ENCODE measurements around the gene TMEM185B. TPM values are rescaled to one million over a fixed set of nuclear protein-coding genes. Genes with fewer than 3 reads are reported as not detected.

TMEM185B gene
- total and polyA plus RNA-seq, 2 of the 4 experiments (the other 2 are of a cell fraction), result 17.7 to 26.1 TPM

DNA sequence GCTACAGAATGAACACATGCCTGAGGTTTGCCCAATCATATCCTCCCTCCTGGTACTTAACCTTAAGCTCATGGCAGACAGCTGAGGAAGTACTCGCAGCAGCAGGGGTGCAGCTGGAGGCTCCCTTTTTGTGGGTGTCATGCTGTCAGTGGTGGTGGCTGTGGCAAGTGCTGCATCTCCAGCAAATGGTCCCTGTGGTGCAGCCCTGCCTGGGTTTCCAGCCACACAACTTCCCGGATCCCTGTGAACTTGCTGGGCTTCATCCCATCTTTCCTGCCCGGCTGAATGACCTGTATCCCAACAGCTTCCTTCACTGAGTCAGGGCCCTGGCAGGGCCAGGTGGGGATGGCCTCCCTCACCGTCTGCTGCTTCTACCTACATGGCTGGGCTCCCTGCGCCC is 5.0 kb downstream of the TMEM185B start:
- no peak for ATAC-seq (ENCODE audit: low read depth)
- H4K20me1 ChIP-seq (ENCODE audit: insufficient read depth, low read length), result no peaks in the 10 kb centered on the region
- no peak overlapping the region for H3K4me2 ChIP-seq (ENCODE audit: low read depth, low read length)
- no peak overlapping the region for H4K5ac ChIP-seq (ENCODE audit: low read depth, low read length)
- peaks cover 7% of the 10 kb centered on the region; the same call in 1 of the 2 replicates for H3K36me3 ChIP-seq (ENCODE audit: control insufficient read depth, insufficient read depth, low read length)
- H2AK5ac ChIP-seq (ENCODE audit: low read depth, low read length), result no peak overlapping the region
- no peak overlapping the region for H2BK5ac ChIP-seq (ENCODE audit: low read depth, low read length, poor library complexity, severe bottlenecking)
- DNase-seq, result no peak
- dilution Hi-C loops (cut with HindIII; ENCODE audit: low sequenced_read_pairs, unreplicated experiment) (no loop called here), intact Hi-C loops (cut with micrococcal nuclease) (no loop called here), in situ Hi-C loops (cut with MboI; ENCODE audit: low sequenced_read_pairs) (no loop called here)
- H3K18ac ChIP-seq (ENCODE audit: low read depth, low read length), result no peak overlapping the region
- peaks cover 10% of the 10 kb centered on the region for H3K4me1 ChIP-seq (ENCODE audit: control insufficient read depth, insufficient read depth, low read length)
- TF ChIP-seq SMC3 (IDR thresholded peaks at IDR 0.05; ENCODE audit: low read depth, low read length) (no peak), RAD21 (IDR thresholded peaks at IDR 0.05; ENCODE audit: low read length) (no peak), BHLHE40 (IDR thresholded peaks at IDR 0.05; ENCODE audit: low read depth, low read length) (no peak), NFE2L2 (IDR thresholded peaks at IDR 0.05; ENCODE audit: low read depth, low read length) (no peak), MAFK (IDR thresholded peaks at IDR 0.05; ENCODE audit: low read depth, low read length) (no peak), ELK1 (IDR thresholded peaks at IDR 0.05; ENCODE audit: borderline replicate concordance, low read depth, low read length) (no peak), MAZ (IDR thresholded peaks at IDR 0.05; ENCODE audit: borderline replicate concordance, low read depth, low read length) (no peak), CEBPB (IDR thresholded peaks at IDR 0.05; ENCODE audit: low read depth, low read length) (no peak), MXI1 (IDR thresholded peaks at IDR 0.05; ENCODE audit: borderline replicate concordance, low read depth, low read length) (no peak), RCOR1 (IDR thresholded peaks at IDR 0.05; ENCODE audit: insufficient replicate concordance, low read length) (no peak)
- no TSS peak for BruUV-seq (replicated peaks)
- H3K4ac ChIP-seq (ENCODE audit: low read depth, low read length), result no peak overlapping the region
- no peak overlapping the region for H3K56ac ChIP-seq (ENCODE audit: extremely low read depth, insufficient read depth, low read length)
- no peak overlapping the region for H3K4me3 ChIP-seq (ENCODE audit: insufficient read depth, low read depth, low read length)
- no peak overlapping the region for H3K27ac ChIP-seq (ENCODE audit: insufficient read depth, low read length)
- no peak overlapping the region for H2BK20ac ChIP-seq (ENCODE audit: low read depth, low read length)
- no peak overlapping the region for H2BK120ac ChIP-seq (ENCODE audit: low read depth, low read length)
- WGBS, 2 experiments (ENCODE audit: extremely low coverage in 2 of 2, insufficient read length in 1 of 2), result 100% methylated on average over 3 of the region's 5 CpGs; no CpG with 5 or more reads in 1 of the 2 experiments
- peaks cover 27 to 32% of the 10 kb centered on the region in 2 experiments for H3K79me1 ChIP-seq (ENCODE audit: low read depth in 1 of 2, low read length in 2 of 2)
- H3K23ac ChIP-seq (ENCODE audit: low read depth, low read length), result no peak overlapping the region
- no peak overlapping the region for H3K14ac ChIP-seq (replicated peaks; ENCODE audit: low read depth, low read length)
- H2BK15ac ChIP-seq (ENCODE audit: low read depth, low read length), result no peak overlapping the region
- H3K27me3 ChIP-seq (ENCODE audit: control insufficient read depth, insufficient read depth, low read length), result no peaks in the 10 kb centered on the region
- no peak overlapping the region for H2AFZ ChIP-seq (replicated peaks; ENCODE audit: low read length, poor library complexity)
- CTCF ChIA-PET, result interaction anchor here (0.9 kb wide), 1 partner anchor 43 kb away, joined by 3 read pairs; no protein-coding TSS in a partner anchor
- POLR2A ChIA-PET (ENCODE audit: unreplicated experiment), result no interaction called here
- H4K8ac ChIP-seq (ENCODE audit: low read depth in 2 of 2, low read length in 2 of 2), result no peak overlapping the region
- H3K9me3 ChIP-seq (ENCODE audit: control insufficient read depth, insufficient read depth, low read length), result peaks cover 7% of the 10 kb centered on the region
- no peak overlapping the region for H2AK9ac ChIP-seq (replicated peaks; ENCODE audit: low read depth, low read length, poor library complexity)
- H4K91ac ChIP-seq (ENCODE audit: insufficient read depth, low read depth, low read length), result no peak overlapping the region
- H3K9ac ChIP-seq (ENCODE audit: low read depth, low read length), result no peak overlapping the region
- H3K9me1 ChIP-seq (ENCODE audit: insufficient read depth, low read length), result peaks cover 8% of the 10 kb centered on the region; the same call in 1 of the 2 replicates

Data from IMR-90 (cell line).